ENCODE measurements around the gene ST3GAL4.

The ST3GAL4 gene

DNA sequence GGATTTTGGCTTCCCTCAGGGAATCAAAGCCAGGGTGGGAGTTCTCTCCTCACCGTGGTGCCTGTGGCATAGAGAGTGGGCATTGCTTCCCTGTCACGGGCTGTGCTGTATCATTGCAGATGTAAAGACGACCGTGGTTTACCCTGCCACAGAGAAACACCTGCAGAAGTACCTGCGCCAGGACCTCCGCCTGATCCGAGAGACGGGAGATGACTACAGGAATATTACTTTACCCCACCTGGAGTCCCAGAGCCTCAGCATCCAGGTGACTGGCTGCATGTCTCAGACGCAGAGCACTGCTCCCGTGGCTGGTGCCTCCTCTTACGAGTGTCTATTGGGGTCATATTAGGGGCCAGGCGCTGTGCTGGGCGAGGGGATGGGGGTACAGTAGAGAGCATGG lies 24.2 kb upstream of the ST3GAL4 start:
- no peak for DNase-seq

DNA sequence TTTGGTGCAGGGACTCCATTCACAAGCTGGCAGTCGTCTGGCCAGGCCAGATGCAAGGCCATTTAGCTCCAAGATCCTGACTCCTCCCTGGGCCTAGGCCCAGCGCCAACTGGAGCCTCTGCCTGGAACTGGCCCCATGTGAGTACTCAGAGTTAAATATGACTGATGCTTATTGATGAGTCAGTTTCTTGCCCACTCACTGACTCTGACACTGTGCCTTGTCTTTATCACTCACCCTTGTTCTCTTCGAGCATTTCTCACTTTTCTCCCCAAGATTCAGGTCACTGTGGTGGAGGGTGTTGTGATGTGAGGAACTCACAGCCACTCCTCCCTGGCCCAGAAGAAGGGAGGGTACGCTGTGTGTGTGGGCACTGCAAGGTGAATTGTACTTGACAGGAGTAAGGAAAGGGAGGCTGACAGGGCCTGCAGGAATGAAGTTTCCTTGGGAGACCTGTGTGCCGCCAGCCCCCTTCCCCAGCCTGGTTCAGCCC lies 23.2 kb upstream of the ST3GAL4 start:
- DNase-seq: no peak

DNA sequence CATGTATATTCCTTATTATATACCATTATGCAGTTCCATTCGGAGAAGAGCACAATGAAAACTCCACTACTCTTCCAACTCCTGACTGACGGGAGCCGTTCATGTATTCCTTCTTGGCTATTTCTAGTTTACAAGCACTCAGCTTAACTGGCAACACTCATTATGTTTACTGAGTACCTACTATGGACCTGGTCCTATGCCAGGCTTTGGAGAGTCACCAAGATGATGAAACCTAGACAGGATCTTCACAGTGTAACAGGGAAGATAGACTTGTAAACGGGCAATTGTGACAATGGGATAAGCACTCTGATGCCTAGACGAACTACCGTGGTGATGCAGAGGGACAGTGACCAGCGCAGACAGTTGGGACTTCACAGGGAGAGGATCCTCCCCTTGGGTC lies 22.3 kb upstream of the ST3GAL4 start:
- no peak for DNase-seq

- no peak for DNase-seq
These were observed 20.6 kb upstream of the ST3GAL4 start for GRCh38 chr11:126334659-126335462.

- DNase-seq: no peak
These were observed 20.1 kb upstream of the ST3GAL4 start for GRCh38 chr11:126335463-126335760.

GRCh38 chr11:126336138-126336541 lies 19.3 kb upstream of the ST3GAL4 start:
- peak; percentile 81 for DNase-seq

DNA sequence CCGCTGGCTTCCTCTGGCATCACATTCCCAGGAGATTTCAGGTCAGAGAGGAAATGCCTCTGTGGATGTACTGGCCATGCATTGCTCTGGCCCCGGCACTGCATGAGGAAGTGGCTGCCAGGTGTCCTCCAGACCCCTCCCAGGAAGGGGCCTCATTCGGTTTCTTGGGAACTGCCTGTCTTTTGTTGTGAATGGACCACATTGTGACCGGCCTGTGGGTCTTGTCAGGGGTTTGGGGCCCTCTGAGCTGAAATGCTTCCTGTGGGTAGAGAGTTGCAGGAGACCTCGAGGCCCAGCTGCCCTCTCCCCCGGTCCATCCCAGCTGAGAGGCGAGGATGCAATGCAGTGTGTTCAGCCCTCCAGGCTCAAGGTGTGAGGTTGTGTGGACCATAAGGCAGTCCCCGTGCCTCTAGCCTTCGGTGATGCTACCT lies 18.8 kb upstream of the ST3GAL4 start:
- peak; percentile 100 for DNase-seq

DNA sequence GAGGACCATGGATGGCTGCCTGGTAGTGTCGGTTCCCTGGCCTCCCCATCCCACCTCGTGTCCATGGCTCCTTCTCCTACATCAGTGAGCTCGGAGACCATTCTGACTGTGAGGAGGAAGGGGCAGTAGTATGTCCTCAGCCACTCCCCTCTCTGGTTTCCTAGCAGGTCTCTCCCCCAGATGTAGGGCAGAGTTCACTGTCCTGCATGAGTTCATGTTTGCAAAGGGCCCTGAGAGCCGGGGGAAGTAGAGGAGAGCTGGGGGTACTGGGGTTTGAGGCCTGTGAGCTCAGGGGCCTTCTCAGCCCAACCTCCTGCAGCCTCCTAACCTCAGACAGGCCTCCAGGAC lies 18.4 kb upstream of the ST3GAL4 start:
- no peak for DNase-seq

DNA sequence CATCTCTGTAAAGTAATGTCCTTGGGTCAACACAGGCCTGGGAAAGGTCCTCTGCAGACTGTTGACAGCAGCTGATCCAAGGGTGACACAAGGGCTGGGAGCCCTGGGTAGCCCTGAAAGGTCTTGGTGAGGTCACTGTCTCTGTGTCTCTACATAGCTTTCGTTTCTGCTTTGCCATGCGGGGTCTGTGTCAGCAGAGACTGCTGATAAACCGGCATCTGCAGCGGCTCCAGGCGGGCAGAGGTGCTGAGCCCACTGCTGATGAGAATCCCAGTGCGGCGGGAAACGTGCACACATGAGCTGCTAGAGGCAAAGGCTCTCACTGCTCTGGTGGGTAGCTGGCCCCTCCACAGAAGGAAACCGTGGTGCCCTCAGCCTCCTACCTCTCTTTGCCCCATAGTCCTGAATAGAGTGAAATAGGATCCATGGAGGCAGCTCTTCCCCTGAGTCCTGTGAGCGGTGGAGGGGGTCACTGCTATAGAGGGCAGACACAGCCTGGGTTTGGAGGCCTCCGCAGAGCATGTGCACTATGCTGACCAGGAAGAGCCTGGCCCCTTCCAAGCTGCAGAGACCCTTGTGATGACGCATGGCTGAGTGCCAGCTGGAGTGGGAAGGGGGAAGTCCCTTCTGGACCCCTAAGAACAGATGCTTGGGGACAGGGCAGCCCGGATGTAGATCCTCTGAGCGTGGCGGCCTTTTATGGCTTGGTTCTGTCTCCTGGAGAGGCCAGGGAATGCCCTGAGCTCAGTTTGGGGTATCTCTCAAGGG lies 17.8 kb upstream of the ST3GAL4 start:
- DNase-seq: no peak

DNA sequence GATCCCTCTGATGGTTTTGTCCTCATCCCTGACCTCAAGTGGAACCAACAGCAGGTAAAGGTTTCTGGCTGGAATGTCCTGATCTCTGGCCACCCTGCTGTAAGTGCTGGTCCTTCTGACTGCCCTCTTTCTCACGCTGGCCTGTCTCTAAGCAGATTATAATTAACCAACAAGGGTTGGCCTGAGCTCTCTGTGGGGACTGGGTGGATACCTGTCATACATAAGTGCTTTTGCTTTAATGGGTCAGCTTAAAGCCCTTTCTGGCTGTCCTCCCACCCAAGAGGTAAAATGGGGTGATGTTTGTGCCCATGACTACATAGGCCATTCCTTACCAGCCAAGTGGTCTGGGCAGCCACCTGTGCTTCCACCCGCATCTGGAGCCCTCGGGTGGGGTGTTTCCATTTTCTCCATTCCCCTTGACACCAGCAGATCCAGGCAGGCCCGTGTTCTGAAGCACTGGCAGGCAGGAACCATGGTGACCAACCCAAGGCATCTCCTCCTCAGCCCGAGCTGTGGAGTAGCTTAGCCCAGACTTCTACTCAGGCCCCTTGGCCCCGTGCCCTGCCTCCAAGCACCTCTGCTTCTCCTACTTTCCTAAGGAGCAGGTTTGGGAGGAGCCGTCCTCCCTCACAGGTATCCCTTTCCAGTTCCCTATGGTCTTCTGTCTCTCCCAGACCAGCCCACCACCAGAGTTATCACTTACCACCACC lies 17.0 kb upstream of the ST3GAL4 start:
- no peak for DNase-seq

DNA sequence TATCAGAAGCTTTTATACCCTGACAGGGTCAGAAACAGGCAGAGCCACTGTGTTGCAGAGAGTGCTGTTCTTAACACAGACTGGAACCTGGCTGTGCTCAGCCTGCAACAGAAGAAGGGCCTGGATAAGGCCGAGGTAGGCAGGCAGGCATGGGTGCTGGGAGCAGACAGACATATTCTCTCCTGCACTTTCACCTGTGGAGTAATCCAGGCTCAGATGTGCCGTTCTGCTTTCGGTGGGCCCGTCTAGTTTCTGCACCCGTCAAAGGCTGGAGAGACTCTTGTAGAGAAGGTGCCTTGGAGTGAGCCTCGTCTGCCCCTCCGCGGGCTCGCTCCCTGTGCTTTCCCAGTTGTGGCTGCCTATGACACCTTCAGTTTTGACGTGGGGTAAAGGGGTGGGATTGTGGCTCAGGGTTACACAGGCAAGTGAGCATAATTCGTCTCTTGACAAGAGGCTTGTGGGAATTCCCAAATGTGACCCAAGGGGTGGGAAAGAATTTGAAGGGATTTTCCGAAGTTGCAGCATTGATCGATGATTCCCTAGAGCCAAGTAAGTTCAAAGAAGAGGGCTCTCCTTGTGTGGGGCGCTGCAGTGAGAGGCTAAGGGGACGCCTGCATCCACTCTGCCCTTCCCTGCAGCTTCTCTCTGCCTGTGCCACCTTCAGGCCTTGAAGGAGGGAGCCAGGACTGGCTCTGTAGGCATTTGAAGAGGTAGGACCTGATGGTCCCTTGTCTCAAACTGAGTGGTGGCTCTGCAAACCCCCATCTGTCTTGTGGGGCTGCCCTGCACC lies 16.2 kb upstream of the ST3GAL4 start:
- DNase-seq: no peak

- DNase-seq: no peak
These were observed 15.5 kb upstream of the ST3GAL4 start for GRCh38 chr11:126339863-126340434.

GRCh38 chr11:126340960-126341606 lies 14.4 kb upstream of the ST3GAL4 start:
- no peak for DNase-seq

- DNase-seq: peak; percentile 93
These were observed 13.7 kb upstream of the ST3GAL4 start for GRCh38 chr11:126341760-126342161.

DNA sequence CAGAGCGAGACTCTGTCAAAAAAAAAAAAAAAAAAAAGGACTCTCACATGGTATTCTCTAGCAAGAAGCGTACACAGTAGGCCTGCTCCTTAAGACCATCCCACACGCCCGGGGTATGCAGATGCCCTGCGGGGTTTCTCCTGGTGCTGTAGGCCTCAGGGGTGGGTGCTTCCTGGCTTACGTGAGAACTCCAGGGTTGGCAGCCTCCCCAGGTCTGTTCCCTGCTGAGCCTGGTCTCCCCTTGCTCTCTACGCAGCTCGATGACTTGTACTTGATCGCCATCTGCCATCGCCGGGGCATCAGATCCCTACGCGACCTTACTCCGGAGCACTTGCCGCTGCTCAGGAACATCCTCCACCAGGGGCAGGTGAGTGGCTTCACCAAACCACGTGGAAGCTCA lies 12.4 kb upstream of the ST3GAL4 start:
- no peak for DNase-seq

GRCh38 chr11:126344141-126345080 lies 11.1 kb upstream of the ST3GAL4 start:
- no peak for DNase-seq

- DNase-seq: no peak
These were observed 10.2 kb upstream of the ST3GAL4 start for GRCh38 chr11:126345283-126345682.

DNA sequence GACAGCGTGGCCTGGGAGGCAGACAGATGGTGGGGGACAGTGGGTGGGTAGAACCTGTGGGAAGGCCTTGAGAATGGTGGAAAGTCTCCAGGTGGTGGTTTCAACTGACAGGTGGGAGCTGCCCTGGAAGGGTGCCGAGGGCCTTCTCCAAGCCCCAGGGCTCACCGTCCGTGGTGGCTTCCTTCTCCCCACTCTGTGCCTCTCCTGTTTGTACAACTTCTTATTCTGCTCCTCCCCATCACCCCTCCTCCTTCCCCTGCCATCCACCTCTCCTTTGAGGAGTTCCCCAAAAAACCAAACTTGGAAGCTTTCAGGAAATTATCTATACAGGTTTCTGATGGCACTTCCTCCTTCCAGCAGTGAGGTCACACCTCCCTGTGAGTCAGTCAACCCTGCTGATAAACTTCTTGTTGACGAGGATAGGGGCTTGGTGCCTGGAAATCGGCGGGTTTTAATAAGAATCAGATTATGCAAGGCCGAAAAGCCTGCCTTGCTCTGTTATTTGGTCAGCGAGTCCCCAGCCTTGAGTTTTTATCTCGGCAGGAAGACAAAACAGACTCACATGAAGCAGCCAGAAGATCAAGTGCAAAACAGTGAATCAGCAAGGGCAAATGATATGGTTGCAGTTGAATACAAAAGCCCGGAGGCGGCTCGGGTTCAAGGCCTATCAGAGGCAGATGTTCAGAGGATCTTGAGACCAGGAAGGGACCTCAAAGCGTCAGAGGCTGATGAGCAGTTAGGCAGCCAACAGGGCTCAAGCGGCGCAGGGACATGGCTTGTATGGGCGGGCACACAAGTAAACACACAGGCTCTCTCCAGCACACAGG lies 9.5 kb upstream of the ST3GAL4 start:
- DNase-seq: peak; percentile 100

DNA sequence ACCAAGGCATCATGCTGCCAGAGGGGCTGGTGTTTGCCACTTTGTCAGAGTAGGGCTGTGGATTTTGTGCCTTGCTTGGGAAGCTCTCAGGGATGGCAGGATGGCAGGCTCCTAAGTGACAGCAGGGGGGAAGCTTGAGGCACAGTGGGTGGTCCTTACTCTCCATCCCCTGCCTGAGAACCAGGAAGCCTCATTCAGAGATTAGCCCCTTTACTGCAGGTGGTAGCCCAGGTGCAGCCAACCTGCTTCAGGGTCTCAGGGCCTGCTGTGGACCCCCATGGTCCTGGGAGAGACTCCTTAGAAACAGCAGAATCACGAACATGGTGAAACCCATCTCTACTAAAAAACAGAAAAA lies 8.9 kb upstream of the ST3GAL4 start:
- DNase-seq: no peak

DNA sequence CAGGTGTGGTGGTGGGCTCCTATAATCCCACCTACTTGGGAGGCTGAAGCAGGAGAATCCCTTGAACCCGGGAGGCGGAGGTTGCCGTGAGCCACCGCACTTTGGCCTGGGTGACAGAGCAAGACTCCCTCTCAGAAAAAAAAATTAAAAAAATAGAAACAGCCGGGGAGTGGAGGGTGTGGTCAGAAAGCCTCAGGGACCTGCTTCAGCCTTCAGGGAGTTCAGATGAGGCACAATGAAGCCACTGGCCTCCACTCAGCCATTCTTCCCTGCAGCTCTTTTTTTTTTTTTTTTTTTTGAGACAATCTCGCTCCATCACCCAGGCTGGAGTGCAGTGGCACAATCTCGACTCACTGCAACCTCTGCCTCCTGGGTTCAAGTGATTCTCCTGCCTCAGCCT lies 8.5 kb upstream of the ST3GAL4 start:
- DNase-seq: peak; percentile 44
